GM18519 (cell line): Measurements from ENCODE around the gene CACUL1.
"Not testable (repeated sequence)": the region's sequence is repeated elsewhere in the genome, so short reads cannot be mapped to it uniquely, and the experiment has no call there.

Experiments
- ATAC-seq: cut with Tn5 transposase; IDR thresholded peaks from one replicate; pipeline ENCODE4 v1.9.1; 2021; ENCODE audit warnings: mild to moderate bottlenecking, moderate library complexity; ENCODE audit not compliant: unreplicated experiment, low FRiP score

CACUL1 gene

GRCh38 chr10:118692872-118693271, 61.9 kb downstream of the CACUL1 start:
- ATAC-seq: no peak

DNA sequence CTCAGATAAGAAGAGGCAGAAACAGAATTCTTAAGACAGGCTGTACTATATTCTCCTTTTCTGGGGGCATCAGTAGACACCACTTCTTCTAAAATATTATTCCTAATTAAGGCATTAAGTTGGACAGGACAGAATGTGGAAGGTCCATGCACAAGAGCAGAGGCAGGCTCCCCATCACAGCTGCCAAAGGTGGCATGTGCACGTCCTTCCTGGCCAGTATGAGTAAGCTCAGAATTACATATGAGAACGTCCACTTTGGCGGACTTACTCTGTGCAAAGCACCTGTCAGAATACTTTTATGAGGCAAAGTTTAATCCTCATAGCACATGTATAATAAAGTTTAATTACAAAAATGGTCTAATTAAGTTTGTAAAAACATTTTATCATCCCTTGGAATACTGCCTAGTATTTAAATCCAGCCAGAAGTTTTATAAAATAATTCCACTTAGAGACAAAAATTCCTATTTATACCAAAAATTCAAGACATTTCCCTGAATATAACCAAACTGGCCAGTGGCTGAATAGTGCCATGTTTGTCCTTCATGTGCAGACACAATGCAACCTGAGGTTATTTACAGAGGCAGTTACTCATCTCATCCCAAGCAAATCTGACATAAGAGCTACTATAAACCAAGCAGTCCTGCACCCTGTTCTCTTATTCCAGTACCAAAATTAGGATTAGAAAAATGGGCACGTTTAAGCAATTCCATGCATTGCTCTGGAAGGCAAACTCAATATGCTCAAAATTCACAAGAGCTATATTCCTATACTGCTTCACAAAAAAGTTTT, 65.5 kb downstream of the CACUL1 start:
- no peak for ATAC-seq

DNA sequence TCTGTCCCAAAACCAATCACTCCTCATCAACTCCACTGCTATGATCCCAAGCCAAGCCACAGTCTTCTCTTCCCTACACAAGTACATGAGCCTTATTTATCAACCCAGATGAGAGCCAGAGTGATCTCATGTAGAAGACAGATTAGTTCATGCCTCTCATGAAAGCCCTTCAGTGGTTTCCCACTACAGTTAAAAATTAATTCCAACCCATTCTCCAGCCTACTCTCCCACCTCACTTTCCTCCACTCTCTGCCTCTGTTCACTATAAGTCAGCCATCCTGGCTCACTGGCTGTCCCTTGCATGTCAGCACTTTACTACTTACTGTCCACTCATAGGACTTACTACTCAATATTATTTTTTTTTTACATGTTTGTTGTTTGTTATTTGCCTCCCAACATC, 67.3 kb downstream of the CACUL1 start:
- no peak for ATAC-seq

DNA sequence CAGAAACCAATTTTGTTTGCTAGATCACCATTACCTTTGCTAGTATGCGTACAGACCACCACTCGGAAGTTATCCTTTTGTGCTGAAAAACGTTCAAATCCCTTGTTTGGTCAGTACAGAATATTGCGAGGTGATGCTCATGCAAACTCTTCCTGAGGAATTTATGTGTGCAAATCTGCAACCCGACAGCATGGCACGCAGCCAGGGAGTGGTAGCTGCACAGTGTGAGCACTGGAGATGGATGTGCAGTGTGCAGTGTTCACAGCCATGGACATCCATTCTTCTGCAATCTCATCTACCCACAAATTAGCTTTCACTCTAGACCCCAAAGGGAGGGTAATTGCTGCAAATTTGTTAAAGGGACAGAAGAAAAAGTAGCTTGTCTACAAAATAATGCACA, 72.2 kb downstream of the CACUL1 start:
- ATAC-seq: no peak

GRCh38 chr10:118680197-118680596, 74.6 kb downstream of the CACUL1 start:
- ATAC-seq: no peak

DNA sequence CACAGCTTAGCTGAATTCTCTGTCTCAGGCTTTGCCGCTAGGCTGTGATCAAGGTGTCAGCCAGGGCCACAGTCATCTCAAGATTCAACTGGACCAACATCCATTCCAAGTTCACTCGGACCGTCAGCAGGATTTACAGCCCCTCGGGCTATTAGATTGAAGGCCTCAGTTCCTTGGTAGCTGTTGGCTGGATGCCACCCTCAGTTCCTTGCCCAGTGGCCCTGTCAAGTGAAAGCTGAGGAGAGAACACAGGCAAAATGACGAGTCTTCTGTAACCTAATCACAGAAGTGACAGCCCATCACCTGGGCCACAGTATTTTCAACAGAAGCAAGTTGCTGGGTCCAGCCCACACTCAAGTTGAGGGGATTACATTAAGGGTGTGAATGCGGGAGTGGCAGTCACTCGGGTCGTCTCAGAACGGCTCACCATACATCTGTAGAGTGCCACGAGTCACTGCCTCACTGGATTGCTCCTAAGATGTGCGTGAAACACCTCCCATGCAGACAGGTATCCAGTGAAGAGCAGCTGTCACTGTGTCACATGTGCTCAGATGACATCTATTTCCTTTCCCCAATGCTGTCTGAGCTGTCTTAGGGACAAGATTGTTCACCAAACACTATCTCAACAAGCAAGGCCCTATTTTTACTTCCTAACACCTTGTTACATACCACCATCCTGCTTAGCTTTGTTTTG, 80.4 kb downstream of the CACUL1 start:
- no peak for ATAC-seq

- no peak for ATAC-seq
These were observed 81.7 kb downstream of the CACUL1 start for GRCh38 chr10:118672766-118673715.

DNA sequence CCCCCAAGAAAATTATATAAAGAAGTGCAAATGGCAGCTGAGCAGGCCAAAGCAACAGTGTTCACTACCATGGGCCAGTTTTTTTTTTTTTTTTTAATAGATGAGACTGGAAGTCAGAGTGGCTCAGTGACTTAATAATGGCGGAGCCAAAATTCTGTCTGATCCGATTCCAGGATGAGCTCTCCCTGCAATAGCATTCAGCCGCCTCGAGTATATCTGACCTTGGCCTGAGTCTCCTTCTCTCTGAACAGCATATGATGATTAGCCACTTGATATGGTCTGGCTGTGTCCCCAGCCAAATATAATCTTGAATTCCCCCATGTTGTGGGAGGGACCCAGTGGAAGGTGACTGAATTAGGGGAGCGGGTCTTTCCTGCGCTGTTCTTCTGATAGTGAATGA, 82.6 kb downstream of the CACUL1 start:
- ATAC-seq: no peak

- ATAC-seq: not testable (repeated sequence)
These were observed 83.5 kb downstream of the CACUL1 start for GRCh38 chr10:118671221-118671620.

DNA sequence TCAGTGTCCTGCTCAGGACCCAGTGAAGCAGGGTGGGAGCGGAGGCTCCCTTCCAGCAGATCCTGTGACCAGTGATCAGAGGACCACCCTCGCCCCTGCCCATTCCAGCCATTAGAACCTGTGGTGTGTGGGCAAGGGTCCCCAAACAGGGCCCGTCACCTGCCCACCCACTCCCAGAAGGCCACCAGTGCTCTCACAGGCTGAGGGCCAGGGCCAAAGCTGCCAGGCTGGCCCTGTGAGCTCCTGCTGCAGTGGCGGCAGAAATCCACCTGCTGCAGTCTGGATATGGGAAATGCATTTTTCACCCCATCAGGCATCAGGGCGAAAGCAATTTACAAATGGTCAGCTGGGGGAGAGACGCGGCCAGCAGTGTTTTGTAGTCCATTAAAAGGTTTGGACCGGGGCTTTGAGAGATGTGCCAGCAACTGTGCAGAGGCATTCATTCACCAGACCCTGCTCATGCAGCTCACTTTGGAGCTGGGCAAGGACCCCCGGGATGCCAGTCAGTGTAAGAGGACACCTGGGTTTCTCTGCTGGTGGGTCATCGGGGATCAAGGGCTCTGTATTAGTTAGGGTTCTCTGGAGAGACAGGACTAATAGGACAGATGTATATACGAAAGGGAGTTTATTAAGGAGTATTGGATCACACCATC, 84.2 kb downstream of the CACUL1 start:
- no peak for ATAC-seq

DNA sequence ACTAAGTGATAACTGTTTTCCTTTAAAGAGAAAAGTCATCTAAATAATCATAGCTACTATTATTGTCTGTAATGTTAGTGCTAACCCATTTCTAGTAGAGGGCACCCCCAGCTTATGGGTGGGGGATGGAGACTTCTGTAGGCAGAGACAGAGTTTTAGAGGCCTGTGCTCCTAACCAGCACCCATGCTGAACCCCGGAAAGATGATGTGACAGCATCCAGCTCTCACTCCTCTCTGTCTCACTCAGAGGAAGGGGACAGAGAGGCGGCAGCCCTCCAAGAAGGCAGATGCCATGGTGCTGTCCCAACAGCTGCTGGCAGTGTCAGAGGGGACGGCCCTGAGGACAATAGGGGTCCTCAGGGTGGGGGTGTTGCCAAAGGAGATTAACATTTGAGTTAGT, 84.9 kb downstream of the CACUL1 start:
- ATAC-seq: no peak

- ATAC-seq: no peak
These were observed 85.6 kb downstream of the CACUL1 start for GRCh38 chr10:118669020-118669791.

DNA sequence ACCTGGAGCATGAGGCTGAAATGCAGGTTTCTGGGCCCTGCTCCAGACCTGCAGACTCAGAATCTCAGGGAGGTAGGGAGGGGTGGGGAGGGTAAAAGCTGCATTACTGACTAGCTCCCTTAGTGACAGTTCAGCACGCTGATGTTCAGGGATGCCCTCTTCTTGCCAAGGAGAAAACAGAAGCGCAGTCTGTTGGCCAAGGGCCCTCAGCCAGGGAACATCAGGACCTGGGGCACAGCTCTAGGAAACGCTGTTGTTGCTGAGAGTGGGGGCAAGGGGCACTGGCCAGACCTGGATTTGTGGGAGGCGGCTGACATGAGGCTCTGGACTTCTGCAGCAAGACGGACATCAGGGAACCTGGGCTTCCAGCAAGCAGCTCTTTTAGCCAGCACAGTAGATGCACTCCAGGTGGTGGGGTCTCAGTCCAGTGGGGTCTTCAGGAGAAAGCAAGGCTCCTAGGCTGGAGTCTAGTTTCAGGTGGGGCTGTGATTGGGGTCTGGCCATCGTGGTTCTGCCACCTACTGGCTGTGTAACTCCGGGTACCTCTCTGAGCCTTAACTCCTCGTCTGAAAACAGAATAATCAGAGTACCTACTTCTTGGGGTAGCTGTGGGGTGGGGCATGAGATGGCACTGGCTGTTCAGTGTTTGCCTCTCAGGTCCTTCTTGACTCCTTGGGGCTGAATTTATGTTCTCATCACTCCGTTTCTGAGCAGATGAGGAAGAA, 86.4 kb downstream of the CACUL1 start:
- no peak for ATAC-seq

- ATAC-seq: no peak
These were observed 87.0 kb downstream of the CACUL1 start for GRCh38 chr10:118667732-118668131.

DNA sequence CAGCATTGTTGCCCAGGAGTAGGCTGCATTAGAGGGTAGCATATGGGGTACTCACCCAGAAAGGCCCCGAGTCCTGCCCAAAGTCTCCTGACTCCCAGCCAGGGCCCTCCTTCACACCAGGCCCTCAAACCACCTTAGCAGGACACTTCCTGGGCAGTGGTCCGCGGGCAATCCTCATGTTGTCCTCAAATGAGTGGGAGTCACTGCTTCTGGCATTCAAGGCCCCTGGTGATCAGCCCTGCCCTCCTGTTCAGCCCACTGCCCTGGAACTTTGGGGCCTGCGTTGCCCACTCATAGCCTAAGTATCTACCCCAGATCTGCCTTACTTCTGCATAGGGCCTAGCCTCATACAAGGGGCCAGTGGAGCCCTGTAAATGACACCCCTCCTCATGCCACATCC, 88.4 kb downstream of the CACUL1 start:
- ATAC-seq: no peak

- no peak for ATAC-seq
These were observed 90.4 kb downstream of the CACUL1 start for GRCh38 chr10:118664321-118664720.

- ATAC-seq: no peak
These were observed 91.6 kb downstream of the CACUL1 start for GRCh38 chr10:118663176-118663575.

DNA sequence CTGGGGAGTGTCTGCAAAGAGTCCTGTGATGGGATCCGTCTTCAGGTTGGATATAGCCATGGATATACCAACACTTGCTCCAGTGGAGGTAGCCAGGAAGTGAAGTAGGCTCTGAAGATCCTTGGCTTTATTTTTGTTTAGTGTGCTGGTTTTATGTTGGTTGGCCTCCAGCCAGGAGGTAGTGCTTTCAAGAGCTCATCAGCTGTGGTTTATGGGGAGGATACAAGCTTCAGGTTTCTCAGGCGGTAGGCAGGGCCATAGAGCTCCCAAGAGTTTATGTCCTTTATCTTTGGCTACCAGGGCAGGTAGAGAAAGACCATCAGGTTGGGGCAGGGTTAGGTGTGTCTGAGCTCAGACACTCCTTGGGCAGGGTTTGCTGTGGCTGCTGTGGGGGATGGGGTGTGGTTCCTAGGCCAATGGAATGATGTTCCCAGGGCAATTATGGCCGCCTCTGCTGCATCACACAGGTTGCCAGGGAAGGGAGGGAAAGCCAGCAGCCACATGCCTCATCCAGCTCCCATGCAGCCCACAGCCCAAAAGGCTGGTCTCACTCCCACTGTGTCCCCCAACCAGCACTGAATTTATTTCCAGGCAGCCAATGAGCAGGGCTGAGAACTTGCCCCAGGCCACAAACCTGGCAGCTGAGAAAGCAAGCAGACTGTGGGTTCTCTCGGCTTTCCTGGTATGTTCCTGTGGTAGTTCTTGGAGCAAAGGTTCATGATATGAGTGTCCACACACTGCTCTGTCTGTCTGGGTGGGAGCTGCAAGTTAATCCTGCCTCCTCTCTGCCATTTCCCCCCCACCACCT, 92.3 kb downstream of the CACUL1 start:
- ATAC-seq: no peak
